GM21825 (cell line): ENCODE data around the gene MLLT6.

Experiments
- ATAC-seq: cut with Tn5 transposase; IDR thresholded peaks from one replicate; pipeline ENCODE4 v1.9.1; 2021; ENCODE audit warnings: mild to moderate bottlenecking, moderate library complexity; ENCODE audit not compliant: unreplicated experiment

MLLT6 gene

GRCh38 chr17:38741461-38741860, 36.4 kb downstream of the MLLT6 start:
- no peak for ATAC-seq

- ATAC-seq, result no peak
Observed at GRCh38 chr17:38741921-38742410, 36.9 kb downstream of the MLLT6 start.

DNA sequence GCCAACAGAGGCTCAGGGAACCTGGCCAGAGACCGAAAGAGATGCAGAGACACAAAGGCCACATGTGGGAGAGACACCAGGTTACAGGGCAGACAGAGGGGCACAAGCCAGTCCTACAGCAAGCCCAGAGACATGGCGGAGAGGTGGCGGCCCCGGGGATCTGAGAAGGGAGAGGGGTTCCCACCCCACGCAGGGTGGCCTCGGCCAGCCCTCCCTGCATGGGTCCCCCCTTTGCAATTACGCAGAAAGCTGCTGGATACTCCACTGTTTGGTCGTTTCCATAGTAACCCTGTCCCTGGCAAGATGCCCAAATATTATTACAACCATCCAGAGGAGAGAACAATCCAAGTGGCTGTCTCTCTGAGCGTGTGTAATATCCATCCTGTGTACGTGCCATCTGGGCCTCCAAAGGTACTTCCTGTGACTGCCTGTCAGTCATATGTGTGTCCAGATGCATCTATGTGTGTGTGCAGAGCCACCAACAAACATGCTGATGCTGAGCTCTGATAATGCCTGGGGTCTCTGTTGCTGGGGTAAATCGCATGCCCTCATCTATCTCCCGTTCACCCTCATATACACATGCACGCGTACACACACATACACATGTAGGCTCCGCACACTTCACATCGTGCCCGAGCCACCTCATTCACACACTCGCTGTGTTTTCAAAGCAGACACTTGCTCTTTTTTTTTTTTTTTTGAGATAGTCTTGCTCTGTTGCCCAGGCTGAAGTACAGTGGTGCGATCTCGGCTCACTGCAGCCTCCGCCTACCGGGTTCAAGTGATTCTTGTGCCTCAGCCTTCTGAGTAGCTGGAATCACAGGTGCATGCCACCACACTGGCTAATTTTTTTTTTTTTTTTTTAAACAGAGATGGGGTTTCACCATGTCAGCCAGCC, 37.6 kb downstream of the MLLT6 start:
- ATAC-seq, result no peak

GRCh38 chr17:38743556-38744171, 38.6 kb downstream of the MLLT6 start:
- no peak for ATAC-seq

DNA sequence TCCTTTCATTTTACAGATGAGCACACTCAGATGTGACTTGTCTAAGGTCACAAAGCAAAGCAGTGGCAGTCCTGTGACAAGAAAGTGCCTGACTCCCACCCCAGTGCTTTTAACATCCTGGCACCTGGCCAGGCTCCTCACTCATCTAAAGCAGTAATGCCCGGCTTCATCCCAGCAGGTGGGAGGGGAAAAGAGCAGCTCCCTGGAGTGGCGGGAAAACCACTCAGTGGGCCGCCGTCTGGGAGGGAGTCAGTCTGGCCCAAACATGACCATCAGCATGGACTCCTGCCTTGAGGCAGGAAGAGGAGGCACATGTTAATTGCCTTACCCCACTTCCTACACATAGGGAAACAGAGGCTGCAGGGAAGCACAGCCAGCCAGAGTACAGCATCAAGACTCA, 40.5 kb downstream of the MLLT6 start:
- ATAC-seq, result no peak

DNA sequence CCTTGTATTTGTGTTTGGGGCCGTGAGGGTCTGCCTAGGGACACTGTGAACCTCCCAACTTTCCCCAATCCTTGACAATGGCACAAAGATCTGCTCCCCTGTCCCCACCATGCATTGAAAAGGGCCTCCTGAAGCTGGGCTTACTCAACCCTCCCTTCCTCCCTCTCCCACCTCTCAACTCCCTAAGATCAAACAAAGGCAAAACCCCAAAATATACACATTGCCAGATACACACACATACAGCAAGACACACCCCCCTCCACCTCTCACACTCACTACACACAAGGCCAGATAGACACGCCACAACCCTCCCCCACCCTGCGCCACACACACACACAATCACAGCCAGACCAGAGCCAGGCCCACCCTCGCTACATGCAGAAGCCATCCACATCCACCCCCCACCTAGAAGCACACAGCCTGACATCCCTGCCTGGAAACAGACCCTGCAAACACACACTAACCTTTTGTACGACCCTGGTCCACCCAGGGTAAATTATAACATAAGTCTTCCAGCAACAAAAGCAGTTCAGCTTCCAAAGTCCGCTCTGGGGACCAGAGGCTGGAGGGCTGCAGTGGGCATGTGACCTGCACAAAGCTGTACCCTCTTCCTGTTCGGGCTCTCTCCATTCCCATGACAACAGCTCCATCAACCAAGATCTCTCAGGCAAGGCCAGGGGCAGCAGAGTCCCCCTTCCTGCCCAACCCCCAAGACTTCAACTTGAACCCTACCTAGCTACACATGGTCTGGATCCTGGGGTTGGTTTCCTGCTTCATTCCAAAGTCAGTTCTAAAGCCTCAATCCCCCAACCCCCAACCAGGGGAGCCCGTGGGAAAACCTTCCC, 41.2 kb downstream of the MLLT6 start:
- no peak for ATAC-seq

DNA sequence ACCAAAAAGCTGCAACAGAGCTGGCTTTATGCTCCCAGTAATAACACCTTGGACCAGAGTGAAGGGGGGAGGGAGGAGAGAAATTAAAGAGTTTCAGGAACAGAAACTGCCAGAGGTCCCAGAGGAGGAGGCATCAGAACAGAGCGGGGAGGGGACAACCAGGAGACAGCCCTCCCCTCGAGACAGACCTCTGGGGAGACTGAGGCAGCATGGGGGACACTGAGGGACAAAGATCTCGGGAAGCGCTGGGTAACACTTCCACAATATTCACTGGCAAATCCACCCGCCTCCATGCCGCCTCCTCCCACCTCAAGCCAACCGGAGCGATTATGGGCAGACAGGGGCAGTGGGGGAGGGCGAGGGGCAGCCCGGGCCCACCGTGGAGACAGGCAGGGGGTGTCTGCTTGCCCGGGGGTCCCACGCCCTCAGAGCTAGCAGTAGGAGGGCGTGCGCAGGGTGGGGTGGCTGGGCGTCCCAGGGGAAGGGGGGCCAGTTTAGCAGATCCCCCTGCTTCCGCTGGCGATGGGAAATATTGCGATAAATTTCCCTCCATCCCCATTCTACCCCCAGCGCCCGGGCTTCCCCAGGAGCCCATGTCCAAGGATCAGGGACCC, 41.9 kb downstream of the MLLT6 start:
- no peak for ATAC-seq

DNA sequence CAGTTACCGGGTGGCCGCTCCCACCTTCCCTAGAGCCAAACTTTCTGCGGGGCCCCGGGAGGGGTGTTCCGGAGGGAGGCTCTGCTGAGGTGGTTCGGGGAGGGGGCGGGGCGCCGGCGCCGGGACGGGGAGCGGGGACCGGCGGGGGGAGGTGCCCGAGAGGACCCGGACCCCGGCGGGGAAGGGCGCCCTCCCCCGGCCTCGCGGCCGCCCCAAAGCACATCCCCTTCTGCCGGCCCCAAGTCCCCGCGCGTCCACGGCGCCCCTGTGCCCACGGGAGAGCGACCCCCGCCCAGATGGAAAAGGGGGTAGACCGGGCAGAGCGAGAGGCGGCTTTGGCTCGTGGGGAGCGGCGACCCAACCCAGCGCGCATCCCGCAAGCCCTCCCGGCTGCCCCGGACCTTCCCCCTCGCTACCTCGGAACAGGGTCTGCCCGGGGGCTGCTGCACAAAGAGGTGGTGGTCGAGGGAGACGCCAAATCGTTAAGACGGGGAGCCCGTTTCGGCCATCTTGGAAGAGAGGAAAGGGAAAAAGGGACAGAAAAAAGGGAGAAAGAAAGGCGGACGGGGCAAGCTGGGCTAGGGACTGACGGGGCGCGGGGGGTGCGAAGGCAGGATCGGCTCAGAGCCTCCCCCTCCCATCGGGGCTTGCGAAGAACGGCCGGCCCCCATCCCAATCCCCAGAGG, 42.5 kb downstream of the MLLT6 start:
- no peak for ATAC-seq

GRCh38 chr17:38748149-38748891, 43.2 kb downstream of the MLLT6 start, which contains the start of gene PCGF2:
TSS of gene PCGF2 (minus strand) at chr17:38748336. CDS start at chr17:38740402, 7,934 bp downstream.
- ATAC-seq, result no peak

DNA sequence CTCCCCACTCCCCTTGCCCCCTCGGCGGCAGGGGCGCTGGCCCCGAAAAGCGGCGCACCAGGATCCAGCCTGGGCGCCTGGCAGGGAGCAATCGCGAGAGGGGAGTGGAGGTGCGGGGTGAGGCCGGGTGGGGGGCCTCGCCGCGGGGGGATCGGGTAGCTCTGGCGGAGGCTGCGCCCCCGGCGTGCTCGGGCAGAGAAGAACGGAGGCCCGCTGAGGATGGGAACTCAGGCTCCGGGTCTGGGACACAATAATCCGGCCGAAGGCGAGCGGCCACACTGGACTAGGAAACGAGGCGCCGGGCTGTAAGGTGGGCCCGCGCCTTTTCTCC, 43.8 kb downstream of the MLLT6 start:
- ATAC-seq, result no peak

GRCh38 chr17:38749223-38750043, 44.4 kb downstream of the MLLT6 start:
- ATAC-seq, result no peak

GRCh38 chr17:38750044-38750311, 44.9 kb downstream of the MLLT6 start:
- ATAC-seq, result no peak

DNA sequence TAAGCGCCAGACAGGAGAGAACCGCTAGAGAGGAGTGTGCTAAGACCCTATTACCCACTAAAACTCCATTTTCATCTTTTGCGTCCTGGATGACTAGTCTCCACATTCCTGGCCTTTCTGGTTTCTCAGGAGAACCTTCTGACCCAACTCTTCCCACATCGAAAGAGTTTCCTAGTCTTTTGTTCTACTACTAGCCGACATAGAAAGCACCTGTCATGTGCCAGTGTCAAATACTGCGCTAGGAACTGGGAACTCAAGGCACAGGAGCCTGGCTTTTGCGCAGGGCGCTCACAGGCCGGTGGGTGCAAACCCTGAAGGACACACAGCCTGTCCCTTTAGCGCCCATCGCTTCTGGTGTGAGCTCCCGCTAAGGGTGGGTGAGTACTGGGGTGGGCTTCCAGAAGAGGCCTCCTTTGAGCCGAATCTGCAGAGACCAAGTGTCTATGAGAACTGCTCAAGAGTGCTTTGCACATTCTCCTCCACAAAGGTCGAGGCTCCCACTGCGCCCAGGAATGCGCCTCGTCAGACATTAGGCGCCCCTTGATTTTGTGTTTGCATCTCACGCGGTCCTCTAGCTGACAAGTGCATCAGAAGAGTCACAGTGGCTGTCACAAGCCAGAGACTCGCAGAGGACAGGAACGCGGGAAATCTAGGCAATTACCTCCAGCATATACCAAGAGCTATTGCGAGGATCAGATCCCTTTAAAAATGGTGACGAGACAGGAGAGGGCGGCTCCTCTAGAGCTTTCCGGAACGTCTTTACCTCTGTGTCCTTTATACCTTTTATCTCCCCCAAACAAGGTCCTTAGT, 45.4 kb downstream of the MLLT6 start:
- ATAC-seq, result no peak

DNA sequence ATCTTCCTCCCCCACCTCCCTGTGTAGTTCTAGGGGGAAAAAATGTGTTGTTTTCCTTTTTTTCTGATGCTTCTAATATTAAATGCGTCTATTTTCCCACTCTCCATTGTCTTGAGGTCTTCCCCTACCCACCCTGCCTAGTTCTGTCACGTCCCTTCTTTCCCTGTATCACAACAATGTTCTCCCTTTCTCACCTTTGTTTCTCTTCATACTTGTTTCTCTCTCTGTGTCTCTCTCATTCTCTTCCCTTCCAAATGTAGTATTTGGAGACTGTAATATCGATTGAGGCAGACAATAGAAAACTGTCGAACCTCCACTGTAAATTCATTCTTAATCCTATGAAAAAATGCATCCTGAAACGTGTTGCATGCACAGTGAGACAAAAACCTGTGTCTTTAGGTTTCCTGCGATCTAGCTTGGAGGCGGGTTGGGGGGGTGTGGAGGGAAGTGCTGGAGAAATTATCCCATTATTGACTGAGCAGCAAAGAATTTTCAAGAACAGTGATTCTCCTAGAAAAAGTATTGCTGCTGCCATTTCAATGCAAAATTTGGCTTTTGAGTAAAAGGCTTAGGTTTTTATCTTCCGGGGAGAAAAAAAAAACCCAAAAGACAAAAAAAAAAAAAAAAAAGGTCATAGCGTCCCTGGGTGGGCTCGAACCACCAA, 46.2 kb downstream of the MLLT6 start:
- ATAC-seq, result no peak

DNA sequence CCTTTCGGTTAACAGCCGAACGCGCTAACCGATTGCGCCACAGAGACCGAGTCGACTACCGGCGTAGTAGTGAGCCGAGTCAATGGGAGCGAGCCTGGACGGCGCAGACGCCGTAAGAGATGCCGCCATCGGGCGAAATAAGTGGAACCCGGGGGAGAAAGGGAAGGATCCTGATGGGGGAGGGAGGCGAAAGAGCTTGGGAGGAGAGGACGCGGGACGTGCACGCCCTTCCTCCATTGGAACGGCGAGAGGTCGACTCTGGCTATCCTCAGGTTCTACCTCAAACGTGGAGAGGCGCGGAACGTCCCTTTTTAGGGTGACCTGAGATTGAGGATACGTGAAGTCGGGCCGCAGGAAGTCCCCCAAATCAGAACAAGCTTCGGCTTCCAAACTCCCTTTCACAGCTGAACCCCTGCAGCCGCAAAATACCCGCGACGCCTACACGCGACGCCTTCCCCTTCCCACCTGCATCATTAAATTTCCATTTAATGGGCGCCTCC, 46.8 kb downstream of the MLLT6 start:
- peak; percentile 30 for ATAC-seq

DNA sequence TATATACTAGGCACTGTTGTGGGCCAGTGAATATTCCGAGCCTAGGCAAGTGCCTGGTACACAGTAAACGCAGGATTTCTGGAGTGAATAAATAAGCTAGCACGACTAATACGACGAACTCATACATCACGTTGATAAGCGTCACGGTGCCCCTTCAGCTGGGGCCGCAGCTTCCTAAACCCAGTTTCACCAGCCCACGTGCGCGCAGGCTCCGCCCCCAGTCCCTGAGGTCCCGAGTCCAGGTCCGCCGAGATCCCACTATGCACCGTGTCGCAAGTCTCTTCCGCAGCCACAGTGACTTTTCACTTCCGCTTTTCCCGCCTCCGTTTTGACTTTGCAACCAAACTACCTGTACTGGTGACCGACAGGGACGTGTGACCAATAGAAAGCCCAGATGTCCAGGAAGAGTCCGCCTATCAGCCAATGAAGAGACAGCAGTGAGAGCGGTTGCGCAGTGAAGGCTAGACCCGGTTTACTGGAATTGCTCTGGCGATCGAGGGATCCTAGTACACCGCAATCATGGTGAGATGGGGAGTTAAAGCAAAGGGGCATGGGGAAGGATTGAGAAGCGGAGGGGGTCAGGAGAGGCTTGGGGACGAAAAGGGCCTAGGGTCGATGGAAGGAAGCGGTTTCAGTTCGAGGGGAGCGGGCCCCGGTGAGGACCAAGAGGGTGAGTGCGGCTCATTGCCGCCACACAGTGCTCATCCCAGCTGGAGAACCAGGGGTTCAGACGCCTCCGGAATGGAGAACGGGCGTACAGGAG, 47.4 kb downstream of the MLLT6 start, which contains the start of gene PSMB3:
TSS of gene PSMB3 (plus strand) at position 434 of the 763 bp plus-strand sequence. CDS start at position 520, 86 bp downstream.
- peak; percentile 75 for ATAC-seq

DNA sequence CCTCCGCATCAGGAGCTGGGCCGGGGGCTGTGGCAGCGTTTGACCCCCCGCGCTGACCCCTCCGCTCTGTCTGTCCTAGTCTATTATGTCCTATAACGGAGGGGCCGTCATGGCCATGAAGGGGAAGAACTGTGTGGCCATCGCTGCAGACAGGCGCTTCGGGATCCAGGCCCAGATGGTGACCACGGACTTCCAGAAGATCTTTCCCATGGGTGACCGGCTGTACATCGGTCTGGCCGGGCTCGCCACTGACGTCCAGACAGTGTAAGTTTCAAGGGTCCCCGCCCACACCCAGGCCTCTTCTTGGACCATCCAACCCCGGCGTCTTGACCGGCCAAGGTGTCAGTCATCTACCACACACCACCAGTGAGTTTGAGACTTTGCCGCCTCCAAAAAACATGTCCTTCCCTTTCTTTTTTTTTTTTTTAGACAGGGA, 48.0 kb downstream of the MLLT6 start:
- ATAC-seq, result no peak
